Fibroblast of the aortic adventitia (primary cell): ENCODE data around the gene ST6GALNAC4. TPM values are rescaled to one million over a fixed set of nuclear protein-coding genes. Genes with fewer than 3 reads are reported as not detected.

Source experiments
- DNase-seq: peaks from one replicate; pipeline ENCODE4 v3.0.0-alpha.2; 2010; ENCODE audit warnings: low read depth
- H3K4me3 ChIP-seq: 2 replicates; pipeline ENCODE4 v1.5.1; 2011; ENCODE audit warnings: low read depth, mild to moderate bottlenecking, control low read depth, low read length, moderate library complexity
- total RNA-seq: library from RNA; depleted of rRNA; stranded (reverse); fragments of >200 nt; gene quantifications from 2 replicates; pipeline ENCODE4 v1.2.3, GENCODE V29; 2012; ENCODE audit warnings: low replicate concordance
- TF ChIP-seq, protein P1 (sequence below): IDR thresholded peaks from 2 replicates; pipeline ENCODE4 v1.5.1; 2011; ENCODE audit warnings: mild to moderate bottlenecking, low read length, control low read depth, inconsistent platforms; ENCODE audit not compliant: insufficient read depth

The ST6GALNAC4 gene
- total RNA-seq, 1 donor, result 37.1 TPM

DNA sequence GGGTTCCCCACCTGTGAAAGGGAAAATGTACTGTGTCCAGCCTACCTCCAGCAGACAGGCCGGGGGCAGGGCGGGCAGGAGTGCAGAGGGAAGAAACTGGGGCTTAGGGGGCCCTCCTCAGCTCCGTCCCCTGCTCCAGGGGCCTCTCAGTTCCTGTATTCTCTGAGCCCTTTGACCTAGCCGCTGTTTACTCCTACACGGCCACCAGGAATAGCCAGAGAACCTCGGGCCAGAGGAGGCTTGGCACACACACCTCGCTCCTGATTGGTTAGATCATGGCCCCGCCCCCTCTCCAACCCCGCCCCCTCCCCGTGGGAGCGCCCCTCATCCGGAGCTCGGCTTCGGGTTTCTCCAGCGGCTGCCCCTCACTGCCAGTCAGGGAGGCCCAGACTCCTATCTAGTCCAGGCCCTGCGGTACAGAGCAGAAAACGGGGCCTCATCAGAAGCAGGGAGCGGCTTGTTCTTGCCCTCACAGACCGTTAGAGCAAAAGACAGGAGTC, 19.6 kb downstream of the ST6GALNAC4 start:
- DNase-seq, result peak; percentile 82
- TF ChIP-seq, protein P1, sequence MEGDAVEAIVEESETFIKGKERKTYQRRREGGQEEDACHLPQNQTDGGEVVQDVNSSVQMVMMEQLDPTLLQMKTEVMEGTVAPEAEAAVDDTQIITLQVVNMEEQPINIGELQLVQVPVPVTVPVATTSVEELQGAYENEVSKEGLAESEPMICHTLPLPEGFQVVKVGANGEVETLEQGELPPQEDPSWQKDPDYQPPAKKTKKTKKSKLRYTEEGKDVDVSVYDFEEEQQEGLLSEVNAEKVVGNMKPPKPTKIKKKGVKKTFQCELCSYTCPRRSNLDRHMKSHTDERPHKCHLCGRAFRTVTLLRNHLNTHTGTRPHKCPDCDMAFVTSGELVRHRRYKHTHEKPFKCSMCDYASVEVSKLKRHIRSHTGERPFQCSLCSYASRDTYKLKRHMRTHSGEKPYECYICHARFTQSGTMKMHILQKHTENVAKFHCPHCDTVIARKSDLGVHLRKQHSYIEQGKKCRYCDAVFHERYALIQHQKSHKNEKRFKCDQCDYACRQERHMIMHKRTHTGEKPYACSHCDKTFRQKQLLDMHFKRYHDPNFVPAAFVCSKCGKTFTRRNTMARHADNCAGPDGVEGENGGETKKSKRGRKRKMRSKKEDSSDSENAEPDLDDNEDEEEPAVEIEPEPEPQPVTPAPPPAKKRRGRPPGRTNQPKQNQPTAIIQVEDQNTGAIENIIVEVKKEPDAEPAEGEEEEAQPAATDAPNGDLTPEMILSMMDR, result no peak
- peak overlapping the region; percentile 56 for H3K4me3 ChIP-seq

DNA sequence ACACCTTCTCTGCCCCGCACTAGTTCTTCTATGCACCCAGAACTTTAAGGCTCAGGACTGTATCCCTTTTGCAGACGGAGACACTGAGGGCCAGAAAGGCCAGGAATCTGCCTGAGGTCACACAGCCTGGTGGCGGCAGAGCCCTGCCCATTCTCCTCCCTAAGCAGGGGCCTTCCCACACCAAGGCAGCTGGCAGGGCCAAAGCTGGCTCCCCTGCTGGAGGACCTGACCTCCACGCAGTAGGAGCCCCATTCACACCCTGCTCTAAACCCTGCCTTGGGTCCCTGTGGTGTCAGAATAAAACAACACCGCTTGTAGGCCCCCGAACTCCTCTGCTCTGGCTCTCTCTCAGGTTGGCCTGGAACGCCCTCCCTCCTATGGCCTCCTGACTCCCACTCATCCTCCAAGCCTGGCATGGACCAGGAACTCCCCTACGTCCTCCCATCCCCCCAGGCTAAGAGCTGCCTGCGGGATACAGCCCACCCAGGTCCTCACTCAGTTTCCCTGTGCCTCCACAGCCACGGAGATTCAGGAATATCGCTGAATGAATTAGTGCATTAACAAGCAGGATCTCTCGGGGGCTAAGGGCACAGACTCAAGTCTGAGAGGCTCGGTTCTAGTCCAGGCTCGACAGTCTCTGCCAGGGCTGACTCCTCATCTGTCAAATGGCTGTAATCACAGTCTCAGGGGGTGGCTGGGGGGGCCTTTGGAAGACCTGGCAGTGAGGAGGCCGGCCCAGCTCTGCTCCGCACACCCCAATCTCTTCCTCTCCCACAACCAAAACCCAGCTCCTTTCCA, 20.2 kb downstream of the ST6GALNAC4 start:
- TF ChIP-seq, protein P1, result no peak
- no peak for DNase-seq
- peak overlapping the region; percentile 56 for H3K4me3 ChIP-seq

DNA sequence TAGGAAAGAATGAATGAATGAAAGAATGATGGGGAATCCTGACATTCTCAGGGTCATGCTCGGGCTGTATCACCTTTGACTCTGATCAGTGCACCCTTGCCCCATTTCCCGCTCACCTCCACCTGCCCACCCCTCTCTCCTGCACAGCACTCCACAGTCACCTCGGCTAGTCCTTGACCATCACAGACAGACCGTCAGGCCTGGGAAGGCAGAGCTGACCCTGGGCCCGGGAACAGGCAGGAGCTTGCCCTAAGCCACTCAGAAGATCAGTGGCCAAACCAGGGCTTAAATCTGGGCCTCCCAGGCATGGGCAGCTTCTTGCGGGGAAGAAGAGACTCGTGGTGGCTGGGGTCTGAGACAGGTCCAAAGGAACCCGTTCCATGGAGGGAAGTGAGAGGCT, 21.0 kb downstream of the ST6GALNAC4 start:
- H3K4me3 ChIP-seq, result no peak overlapping the region
- TF ChIP-seq, protein P1, result no peak
- DNase-seq, result no peak

GRCh38 chr9:127893392-127893791, 23.4 kb downstream of the ST6GALNAC4 start:
- no peak for DNase-seq
- H3K4me3 ChIP-seq, result no peak overlapping the region
- TF ChIP-seq, protein P1, result no peak

DNA sequence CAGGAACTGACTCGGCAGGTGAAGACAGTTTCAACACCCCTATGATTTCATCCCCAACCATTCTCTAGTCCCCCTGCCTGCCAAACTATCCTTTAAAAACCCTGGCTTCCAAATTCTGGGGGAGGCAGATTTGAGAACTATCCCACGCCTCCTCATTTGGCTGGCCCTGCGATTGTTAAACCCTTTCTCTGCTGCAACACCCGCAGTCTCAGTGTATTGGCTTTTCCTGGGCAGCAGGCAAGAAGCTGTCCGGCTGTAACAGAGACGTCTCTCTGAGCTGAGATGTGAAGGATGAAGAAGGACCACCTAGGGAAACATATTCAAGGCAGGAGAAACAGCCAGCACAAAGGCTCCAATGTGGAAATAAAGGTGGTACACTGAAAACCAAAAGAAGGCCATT, 24.0 kb downstream of the ST6GALNAC4 start:
- no peak overlapping the region for H3K4me3 ChIP-seq
- DNase-seq, result no peak
- TF ChIP-seq, protein P1, result no peak

DNA sequence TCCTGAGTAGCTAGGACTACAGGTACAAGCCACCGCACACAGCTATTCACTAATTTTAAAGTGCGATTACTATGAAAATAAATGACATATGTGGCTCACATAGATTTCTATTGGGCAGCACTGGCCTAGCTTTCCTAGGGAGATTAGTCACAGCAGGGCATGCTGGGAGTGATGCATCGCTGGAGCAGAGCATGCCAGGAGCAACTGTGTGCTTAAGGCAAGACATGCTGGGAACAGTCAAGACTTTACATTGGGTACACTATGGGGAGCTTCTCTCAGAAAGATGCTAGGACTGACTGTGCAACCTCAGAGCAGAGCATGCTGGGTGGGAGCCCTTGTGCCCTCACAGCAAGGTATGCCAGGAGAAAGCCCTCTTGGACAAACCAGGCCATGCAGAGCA, 26.8 kb downstream of the ST6GALNAC4 start:
- H3K4me3 ChIP-seq, result no peak overlapping the region
- DNase-seq, result no peak
- TF ChIP-seq, protein P1, result no peak
